ENCODE results near the gene SMAD9.

SMAD9 gene

DNA sequence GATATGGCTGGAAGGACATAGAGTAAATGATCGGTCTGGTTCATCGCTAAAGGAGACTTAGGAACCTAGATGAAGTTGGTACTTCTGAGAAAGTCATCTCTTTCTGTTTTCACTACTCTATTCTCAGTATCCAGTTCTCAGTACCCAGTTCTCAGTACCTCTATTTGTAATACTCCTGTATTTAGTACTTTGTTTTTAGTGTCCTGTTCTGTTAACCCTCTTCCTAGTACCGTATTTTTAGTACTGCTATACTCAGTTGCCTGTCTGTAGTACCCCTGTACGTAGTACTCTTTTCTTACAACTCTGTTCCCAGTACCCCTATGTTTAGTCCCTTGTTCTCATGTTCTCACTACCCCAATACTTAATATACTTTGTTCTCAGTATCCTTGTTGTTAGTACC, 99.8 kb downstream of the SMAD9 start:
- Histone ChIP-seq H3K27me3 (ENCODE audit: low read depth, low read length) (no peaks in the 10 kb centered on the region), H3K4me3 (ENCODE audit: low read length) (peak overlapping the region; percentile 82), H4K20me1 (ENCODE audit: insufficient read depth, low read length) (peaks cover 34% of the 10 kb centered on the region), H3K9me3 (ENCODE audit: insufficient read depth, low read length) (no peaks in the 10 kb centered on the region), H3K36me3 (replicated peaks; ENCODE audit: low read depth, low read length) (peaks cover 20% of the 10 kb centered on the region), H3K79me2 (ENCODE audit: low read length) (peaks cover 61% of the 10 kb centered on the region), H3K4me1 (ENCODE audit: low read length) (peaks cover 24% of the 10 kb centered on the region), H3K4me2 (ENCODE audit: low read length) (peak overlapping the region; percentile 90), H3K27ac (ENCODE audit: low read length) (peak overlapping the region; percentile 80), H2AFZ (ENCODE audit: low read depth, low read length) (no peak overlapping the region), H3K9ac (ENCODE audit: low read length) (peak overlapping the region; percentile 78)
- TF ChIP-seq, protein P1, sequence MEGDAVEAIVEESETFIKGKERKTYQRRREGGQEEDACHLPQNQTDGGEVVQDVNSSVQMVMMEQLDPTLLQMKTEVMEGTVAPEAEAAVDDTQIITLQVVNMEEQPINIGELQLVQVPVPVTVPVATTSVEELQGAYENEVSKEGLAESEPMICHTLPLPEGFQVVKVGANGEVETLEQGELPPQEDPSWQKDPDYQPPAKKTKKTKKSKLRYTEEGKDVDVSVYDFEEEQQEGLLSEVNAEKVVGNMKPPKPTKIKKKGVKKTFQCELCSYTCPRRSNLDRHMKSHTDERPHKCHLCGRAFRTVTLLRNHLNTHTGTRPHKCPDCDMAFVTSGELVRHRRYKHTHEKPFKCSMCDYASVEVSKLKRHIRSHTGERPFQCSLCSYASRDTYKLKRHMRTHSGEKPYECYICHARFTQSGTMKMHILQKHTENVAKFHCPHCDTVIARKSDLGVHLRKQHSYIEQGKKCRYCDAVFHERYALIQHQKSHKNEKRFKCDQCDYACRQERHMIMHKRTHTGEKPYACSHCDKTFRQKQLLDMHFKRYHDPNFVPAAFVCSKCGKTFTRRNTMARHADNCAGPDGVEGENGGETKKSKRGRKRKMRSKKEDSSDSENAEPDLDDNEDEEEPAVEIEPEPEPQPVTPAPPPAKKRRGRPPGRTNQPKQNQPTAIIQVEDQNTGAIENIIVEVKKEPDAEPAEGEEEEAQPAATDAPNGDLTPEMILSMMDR (IDR thresholded peaks at IDR 0.05; ENCODE audit: low read depth, low read length): no peak
- TF ChIP-seq EZH2phosphoT487 (IDR thresholded peaks at IDR 0.05; ENCODE audit: low read depth): no peak

DNA sequence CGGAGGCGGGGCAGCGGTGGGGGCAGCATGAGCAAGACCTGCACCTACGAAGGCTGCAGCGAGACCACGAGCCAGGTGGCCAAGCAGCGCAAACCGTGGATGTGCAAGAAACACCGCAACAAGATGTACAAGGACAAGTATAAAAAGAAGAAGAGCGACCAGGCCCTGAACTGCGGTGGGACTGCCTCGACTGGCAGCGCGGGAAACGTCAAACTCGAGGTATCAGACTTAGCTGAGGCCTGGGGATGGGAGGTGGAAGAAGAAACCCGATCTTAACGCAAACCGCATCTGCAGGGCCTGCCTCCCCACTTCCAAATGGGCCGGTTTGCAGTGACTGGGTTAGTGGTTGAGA, 100.3 kb downstream of the SMAD9 start:
- Histone ChIP-seq H3K9me3 (ENCODE audit: insufficient read depth, low read length) (no peaks in the 10 kb centered on the region), H3K36me3 (replicated peaks; ENCODE audit: low read depth, low read length) (peaks cover 17% of the 10 kb centered on the region), H4K20me1 (ENCODE audit: insufficient read depth, low read length) (peaks cover 30% of the 10 kb centered on the region), H3K4me3 (ENCODE audit: low read length) (peak overlapping the region; percentile 82), H3K79me2 (ENCODE audit: low read length) (peaks cover 56% of the 10 kb centered on the region), H3K4me2 (ENCODE audit: low read length) (peak overlapping the region; percentile 90), H3K27ac (ENCODE audit: low read length) (peak overlapping the region; percentile 80), H3K9ac (ENCODE audit: low read length) (peak overlapping the region; percentile 78), H3K27me3 (ENCODE audit: low read depth, low read length) (no peaks in the 10 kb centered on the region), H3K4me1 (ENCODE audit: low read length) (peaks cover 24% of the 10 kb centered on the region), H2AFZ (ENCODE audit: low read depth, low read length) (0 out of 2 replicates have a peak overlapping the region, but pooled peaks have one; percentile 100)
- TF ChIP-seq, protein P1 (IDR thresholded peaks at IDR 0.05; ENCODE audit: low read depth, low read length): no peak
- TF ChIP-seq EZH2phosphoT487 (IDR thresholded peaks at IDR 0.05; ENCODE audit: low read depth): no peak

DNA sequence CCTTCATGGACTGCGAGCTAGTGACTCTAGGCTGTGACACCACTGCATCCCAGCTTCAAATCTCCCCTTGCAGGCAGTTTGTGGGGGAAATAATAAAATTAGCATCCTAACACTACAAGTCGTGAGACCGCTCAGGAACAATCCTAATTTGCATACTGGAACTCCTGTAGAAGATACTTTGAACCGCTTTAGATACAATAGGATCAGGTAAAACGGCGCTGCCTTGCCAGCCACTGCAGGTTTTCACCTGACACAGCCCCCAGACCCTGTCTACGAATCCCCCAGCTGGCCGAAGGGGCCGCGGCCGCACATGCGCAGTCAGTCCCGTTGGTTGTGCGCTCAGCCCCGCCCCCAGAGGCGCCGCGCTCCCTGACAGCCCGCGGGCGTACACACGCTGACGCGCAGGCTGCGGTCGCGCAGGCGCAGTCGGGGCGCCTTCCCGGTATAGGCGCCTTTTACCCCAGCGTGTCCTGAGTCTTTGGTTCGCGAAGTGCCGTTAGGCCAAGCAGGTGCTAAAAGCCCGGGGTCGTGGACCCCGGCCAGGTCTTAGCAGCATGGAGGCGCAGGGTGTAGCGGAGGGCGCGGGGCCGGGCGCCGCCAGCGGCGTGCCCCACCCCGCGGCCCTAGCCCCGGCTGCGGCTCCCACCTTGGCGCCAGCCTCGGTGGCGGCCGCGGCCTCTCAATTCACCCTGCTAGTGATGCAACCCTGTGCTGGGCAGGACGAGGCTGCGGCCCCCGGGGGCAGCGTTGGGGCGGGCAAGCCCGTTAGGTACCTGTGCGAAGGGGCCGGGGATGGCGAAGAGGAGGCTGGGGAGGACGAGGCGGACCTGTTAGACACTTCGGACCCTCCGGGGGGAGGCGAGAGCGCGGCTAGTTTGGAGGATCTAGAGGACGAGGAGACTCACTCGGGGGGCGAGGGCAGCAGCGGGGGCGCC, 101.0 kb downstream of the SMAD9 start, which contains the start of gene RFXAP:
Gene RFXAP, plus strand, starts transcription at position 419 of the 935 bp plus-strand sequence. Its CDS starts 136 bp downstream, at position 555.
- H3K9ac ChIP-seq (ENCODE audit: low read length): peak within 1 kb of the TSS; percentile 78
- H3K27ac ChIP-seq (ENCODE audit: low read length): peak within 1 kb of the TSS; percentile 80
- H3K9me3 ChIP-seq (ENCODE audit: insufficient read depth, low read length): no peaks in the 10 kb centered on the region
- peak within 1 kb of the TSS; percentile 100 for H2AFZ ChIP-seq (ENCODE audit: low read depth, low read length)
- H3K27me3 ChIP-seq (ENCODE audit: low read depth, low read length): no peaks in the 10 kb centered on the region
- peaks cover 50% of the 10 kb centered on the region for H3K79me2 ChIP-seq (ENCODE audit: low read length)
- peaks cover 24% of the 10 kb centered on the region for H3K4me1 ChIP-seq (ENCODE audit: low read length)
- peak within 1 kb of the TSS; percentile 82 for H3K4me3 ChIP-seq (ENCODE audit: low read length)
- peaks cover 17% of the 10 kb centered on the region for H3K36me3 ChIP-seq (replicated peaks; ENCODE audit: low read depth, low read length)
- no peak for TF ChIP-seq EZH2phosphoT487 (IDR thresholded peaks at IDR 0.05; ENCODE audit: low read depth)
- H3K4me2 ChIP-seq (ENCODE audit: low read length): peak within 1 kb of the TSS; percentile 90
- H4K20me1 ChIP-seq (ENCODE audit: insufficient read depth, low read length): peaks cover 28% of the 10 kb centered on the region

DNA sequence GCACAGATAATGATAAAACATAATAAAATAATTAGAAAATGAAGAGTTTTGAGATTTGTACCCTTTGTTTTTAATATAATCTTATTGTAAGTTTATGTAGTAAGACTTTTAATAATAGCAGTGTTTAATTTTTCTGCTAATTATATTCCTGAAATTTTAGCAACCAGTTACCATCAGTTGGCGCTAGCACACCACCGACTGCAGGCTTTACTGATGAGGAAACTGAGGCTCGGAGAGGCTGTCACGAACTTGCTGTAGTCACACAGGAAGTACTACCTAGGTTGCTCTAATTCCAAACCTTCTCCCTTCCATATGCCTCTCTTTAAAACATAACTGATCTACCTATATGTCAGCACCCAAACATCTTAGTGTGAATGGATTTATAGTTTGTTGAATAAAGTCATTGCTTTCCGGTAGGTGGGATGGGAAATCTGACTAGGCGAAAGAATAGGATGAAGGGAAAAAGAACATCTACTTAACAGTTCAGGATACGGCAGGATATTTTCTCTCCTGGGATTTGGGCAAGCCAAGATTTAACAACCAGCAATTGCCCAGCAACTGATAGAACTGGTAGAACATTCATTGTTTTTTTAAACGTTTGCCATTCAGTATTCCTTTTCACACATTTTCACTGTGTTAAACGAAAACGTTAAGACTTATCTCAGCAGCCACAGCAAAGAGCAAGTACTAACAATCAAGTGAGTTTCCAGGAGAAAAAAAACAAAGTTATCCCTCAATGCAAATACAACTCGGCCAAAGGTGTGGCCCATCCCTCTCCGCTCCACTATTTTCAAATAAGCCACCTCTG, 101.8 kb downstream of the SMAD9 start:
- peaks cover 23% of the 10 kb centered on the region for H4K20me1 ChIP-seq (ENCODE audit: insufficient read depth, low read length)
- H3K4me2 ChIP-seq (ENCODE audit: low read length): peak overlapping the region; percentile 90
- TF ChIP-seq, protein P1 (IDR thresholded peaks at IDR 0.05; ENCODE audit: low read depth, low read length): peak; percentile 65
- no peak for TF ChIP-seq EZH2phosphoT487 (IDR thresholded peaks at IDR 0.05; ENCODE audit: low read depth)
- H3K27me3 ChIP-seq (ENCODE audit: low read depth, low read length): no peaks in the 10 kb centered on the region
- peak overlapping the region; percentile 100 for H2AFZ ChIP-seq (ENCODE audit: low read depth, low read length)
- no peak overlapping the region for H3K27ac ChIP-seq (ENCODE audit: low read length)
- H3K79me2 ChIP-seq (ENCODE audit: low read length): peaks cover 41% of the 10 kb centered on the region
- H3K9ac ChIP-seq (ENCODE audit: low read length): peak overlapping the region; percentile 78
- peak overlapping the region; percentile 82 for H3K4me3 ChIP-seq (ENCODE audit: low read length)
- H3K36me3 ChIP-seq (replicated peaks; ENCODE audit: low read depth, low read length): peaks cover 15% of the 10 kb centered on the region
- peaks cover 24% of the 10 kb centered on the region for H3K4me1 ChIP-seq (ENCODE audit: low read length)
- no peaks in the 10 kb centered on the region for H3K9me3 ChIP-seq (ENCODE audit: insufficient read depth, low read length)

Data from OCI-LY3 (cell line).